GM19099 (cell line): ENCODE results near the gene FAM110A.

Experiments
- POLR2A ChIP-seq: IDR thresholded peaks from 3 replicates; pipeline ENCODE4 v1.6.1; 2011; ENCODE audit warnings: low read depth; ENCODE audit not compliant: insufficient read length; ENCODE audit errors: extremely low read depth

FAM110A gene

DNA sequence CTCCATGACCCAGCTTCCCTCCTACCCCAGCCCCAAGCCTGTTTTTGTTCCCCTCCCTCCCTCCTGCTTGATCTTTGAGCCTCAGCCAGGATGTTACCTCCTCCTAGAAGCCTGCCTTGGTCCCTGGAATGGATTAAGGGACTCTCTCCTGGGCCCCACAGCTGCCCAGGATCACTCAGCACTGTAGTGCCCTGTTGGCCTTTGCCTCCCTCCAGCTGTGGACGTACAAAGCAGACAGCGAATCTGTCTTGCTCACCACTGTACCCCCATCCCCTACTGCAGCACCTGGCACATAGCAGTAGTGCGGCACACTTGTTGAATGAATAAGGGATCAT, 11.8 kb upstream of the FAM110A start:
- TF ChIP-seq POLR2A: no peak

DNA sequence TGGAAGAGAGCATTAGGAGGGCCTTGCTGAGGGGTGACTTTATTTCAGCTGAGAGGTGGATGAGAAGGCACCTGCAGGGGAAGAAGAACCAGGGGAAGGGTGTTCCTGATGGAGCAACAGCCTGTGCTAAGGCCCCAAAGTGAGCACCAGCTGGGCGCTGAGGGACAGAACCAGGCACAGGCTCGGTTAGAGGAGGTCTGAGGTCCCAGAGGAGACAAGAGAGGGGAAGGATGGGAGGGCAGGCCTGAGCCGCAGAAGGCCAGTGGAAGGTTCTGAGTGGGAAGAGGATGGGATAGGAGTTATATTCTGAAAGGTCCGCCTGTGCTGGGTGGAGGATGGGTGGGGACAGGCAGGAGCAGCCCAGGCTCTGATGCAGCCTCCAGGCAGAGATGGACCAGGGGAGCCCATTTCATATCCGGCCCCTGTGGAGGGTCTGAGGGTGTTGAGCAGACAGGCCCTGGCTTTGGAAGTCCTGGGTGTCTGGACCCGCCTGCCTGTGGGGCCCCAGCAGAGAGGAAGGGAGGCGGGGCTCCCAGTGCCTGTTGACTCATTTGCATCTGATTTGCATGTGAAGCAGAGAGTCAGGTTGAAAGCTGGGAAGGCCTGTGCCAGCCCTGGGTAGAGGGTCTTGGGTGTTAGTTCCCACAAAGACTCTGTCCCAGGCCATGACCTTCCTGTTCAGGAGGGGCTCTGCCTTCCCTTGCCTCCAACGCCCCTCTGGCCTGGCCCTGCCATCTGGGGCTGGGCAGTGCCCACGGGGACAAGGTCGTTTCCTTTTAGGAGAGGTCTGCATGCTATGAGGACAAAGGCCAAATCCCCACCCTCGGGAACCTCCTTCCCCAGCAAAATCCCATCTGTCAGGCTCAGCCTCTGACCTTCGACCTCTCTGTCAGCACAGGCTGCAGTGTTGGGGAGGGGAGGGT, 10.6 kb upstream of the FAM110A start:
- TF ChIP-seq POLR2A: no peak

DNA sequence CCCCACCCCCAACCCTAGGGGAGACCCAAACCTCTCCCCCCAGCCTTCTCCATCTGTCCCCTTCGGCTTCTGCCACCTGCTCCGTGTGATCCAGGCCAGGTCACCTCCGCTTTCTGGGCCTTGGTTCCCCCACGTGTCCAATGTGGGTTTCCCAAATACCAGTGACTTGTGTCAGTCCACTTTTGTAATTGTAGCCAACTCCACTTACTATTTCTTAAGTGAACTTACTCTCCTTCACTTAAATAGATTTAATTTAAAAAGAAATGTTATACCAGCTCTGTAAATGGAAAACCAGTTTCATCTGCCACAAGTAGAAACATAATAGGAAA, 10.0 kb upstream of the FAM110A start:
- TF ChIP-seq POLR2A: no peak

DNA sequence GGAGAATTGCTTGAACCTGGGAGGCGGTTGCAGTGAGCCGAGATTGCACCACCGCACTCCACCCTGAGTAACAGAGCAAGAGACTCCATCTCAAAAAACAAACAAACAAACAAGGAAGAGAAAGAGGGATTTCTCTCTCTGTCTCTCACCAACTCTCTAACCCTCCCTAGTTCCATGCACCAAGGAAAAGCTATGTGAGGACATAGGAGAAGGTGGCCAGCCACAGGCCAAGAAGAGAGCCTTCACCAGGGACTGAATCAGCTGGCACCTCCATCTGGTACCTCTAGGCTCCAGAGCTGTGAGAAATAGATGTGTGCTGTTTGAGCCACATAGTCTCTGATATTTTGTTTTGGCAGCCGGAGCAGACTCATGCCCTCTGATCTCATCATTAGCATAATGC, 9.0 kb upstream of the FAM110A start:
- TF ChIP-seq POLR2A: no peak

DNA sequence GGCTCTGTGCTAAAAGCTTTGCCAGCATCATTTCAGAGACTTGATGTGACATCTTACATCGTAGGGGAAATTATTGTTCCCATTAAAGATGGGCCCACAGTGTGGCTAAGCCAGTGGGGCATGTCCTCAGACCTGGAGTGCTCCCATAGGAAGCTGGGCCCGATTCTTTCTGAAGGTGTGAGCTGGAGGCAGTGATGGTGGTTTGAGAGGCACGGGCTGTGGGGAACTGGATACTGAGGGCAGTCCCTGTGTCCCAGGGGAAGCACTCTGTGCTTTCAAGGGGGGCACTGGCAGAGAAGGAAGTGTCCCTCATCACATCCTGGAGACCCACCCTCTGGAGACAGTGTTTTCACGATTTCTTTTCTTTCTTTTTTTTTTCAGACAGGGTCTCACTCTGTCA, 8.6 kb upstream of the FAM110A start:
- TF ChIP-seq POLR2A: no peak

DNA sequence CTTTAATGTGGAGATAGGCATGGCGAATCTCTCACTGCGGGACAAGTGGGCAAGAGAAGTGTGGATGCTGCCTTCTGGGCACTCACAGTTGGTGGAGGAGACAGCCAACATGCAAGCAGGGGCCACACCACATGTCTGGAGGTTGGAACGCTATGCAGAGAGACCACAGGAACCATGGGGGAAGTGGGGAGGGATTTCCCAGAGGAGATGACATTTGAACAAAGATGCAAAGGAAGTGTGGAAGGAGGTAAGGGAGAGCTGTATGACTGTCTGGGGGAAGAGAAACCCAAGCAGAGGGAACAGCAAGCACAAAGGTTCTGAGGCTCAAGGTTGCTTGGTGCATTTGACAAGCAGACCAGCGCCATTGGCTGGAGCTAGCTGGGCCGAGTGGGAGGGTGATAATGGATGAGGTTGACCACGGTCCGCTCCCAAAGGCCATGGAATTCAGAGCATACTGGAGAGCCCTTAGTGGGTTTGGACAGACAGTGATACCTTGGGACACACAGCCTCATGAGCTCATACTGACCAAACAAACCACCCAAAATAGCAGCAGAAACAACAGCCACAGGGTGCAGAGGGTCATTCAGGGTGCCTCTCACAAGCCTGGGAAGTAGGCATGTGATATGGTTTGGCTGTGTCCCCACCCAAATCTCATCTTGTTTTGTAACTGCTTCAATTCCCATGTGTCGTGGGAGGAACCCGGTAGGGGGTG, 7.6 kb upstream of the FAM110A start:
- no peak for TF ChIP-seq POLR2A

DNA sequence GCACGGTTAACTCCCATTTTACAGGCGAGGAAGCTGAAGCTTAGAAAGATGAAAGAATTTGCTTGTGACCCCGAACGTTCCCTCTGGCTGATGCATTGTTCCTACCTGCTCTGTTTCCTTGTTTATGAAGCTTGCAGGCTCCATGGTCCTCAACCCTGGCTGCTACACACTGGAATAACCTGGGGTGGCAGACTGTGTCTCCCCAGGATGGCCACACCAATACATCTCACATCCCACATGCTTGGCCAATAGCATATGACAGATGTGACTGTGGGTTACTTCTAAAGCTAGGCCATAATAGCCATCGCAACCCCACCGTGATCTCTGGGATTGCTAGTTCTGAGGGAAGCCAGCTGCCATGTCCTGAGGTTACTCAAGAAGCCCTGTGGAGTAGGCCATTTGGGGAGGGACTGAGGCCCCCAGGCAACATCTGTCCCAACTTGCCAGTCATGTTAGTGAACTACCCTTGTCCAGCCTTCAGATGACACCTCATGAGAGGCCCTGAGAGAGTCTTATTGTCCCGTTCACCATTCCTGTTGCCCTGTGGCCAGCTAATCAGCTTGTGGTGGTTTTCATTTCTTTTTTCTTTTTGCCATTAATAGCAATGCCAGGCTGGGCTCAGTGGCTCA, 6.7 kb upstream of the FAM110A start:
- no peak for TF ChIP-seq POLR2A

DNA sequence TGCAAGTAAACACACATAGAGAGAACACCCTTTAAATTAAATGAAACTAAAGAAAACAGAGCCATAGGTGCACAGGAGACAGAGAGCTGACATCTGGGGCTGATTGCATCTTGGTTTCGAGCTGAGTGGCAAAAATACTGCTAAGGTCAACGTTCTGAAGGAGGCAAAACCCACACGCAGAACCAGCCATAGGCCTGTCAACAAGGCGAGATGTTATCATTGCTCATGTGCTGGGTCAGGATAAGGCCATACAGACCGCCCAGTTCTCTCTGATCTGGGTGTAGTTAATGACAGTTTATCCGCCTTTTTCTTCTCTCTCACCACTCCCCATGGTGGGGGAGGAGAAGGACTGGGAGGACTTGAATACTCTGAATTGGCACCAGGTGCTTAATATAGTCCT, 4.5 kb upstream of the FAM110A start:
- TF ChIP-seq POLR2A: no peak

DNA sequence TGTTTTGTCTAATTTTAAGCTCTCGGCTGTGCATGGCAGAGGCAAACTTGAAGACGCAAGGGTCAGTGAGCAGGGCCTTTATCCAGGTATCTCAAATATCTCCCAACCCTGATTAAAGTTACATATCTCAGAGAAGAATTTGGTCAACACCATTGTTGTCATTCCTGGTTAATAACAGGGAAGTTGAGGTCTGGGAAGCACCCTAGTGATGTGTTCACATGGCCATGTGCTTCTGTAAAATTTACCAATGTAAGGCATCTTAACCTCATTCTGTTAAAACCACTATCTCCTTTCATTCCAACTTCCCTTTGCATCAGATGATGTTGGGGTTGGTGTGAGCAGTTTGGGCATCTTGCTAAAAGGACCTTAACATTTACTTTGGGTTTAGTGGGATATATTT, 4.0 kb upstream of the FAM110A start:
- TF ChIP-seq POLR2A: no peak

DNA sequence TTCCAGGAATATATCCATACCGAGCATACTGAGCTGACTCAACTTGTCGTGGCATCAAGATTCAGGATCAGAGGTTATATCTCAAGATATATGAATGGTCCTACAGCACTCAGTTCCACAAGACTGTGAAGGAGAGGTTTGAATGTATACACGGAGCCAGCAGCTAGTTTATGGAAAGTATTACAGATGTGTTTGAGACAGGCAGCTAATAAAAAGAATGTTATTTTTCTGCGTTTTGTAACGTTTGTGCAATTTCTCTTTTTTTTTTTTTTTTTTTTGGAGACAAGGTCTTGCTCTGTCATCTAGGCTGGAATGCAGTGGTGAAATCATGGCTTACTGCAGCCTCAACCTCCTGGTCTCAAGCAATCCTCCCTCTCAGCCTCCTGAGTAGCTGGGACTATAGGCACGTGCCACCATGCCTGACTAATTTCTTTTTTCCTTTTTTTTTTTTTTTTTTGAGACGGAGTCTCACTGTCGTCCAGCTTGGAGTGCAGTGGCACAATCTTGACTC, 3.4 kb upstream of the FAM110A start:
- TF ChIP-seq POLR2A: no peak

DNA sequence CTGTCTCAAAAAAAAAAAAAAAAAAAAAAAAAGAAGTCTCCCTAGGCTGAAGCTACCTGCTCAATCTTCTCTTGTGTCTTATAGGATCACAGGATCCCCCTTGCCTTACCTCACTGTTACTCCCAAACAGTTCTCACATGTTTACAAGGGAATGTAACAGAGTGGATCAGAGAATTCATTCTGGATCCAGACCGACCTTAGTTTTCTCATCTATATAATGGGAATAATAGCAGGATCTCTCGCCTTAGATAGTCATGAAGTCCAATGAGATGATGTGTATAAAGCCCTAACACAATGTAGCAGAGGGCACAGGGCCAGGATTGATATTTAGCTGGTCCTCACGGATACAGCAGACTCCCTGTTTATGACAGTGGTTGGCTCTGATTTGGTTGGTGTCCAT, 2.3 kb upstream of the FAM110A start:
- no peak for TF ChIP-seq POLR2A

DNA sequence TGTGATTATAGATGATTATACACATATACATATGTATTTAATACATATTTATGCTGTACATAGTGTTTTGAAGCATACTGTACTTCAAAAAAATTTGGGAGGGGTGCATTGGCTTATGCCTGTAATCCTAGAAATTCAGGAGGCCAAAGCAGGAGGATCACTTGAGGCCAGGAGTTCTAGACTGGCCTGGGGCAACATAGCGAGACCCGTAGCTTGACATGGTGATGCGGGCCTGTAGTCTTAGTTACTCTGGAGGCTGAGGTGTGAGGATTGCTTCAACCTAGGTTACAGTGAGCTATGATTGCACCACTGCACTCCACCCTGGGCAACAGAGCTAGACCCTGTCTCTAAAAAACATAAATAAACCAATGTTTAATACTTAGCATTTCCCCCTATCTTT, 1.6 kb upstream of the FAM110A start:
- TF ChIP-seq POLR2A: no peak

DNA sequence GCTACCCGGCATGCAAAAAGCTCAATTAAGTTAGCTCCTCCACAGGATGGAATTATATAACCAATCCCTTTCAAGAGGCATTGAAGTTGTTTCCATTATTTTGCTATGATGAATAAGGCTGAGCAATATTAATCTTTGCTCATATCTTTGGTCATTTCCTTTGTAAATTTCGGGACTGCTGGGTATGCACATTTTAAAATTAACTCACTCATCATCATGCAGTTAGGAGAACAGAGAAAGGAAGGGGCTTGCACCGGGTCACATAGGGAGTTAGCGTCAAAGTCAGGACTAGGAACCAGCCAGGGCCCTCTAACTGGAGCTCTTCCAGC, 430 bp upstream of the FAM110A start:
- TF ChIP-seq POLR2A: no peak

DNA sequence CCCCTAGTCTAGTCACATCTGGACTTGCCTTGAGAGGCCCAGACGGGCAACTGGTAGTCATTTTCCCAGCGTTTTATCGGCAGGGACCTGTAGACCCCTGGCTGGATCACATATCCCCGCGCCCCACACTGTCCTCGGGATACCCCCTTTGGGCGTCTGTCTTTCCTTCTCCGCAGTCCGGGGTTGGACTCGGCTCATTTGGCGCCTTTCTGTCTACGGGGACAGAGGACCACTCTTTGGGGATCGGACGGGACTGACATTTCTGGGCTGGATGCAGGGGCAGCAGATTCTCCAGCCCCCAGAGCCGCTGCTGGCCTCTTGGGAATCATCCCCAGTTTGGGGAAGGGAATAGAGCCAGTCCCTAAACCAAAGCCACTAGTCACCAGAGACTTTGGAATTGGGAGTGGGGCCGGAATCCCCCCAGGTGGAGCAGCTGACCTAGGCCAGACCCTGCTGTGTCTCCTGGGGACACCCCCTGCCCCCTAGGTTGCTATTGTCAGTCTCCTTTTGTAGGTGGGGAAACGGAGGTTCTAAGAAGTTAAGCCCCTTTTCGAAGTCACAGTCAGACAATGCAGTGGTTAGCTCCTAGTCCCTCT, 734 bp downstream of the FAM110A start:
- TF ChIP-seq POLR2A: no peak

DNA sequence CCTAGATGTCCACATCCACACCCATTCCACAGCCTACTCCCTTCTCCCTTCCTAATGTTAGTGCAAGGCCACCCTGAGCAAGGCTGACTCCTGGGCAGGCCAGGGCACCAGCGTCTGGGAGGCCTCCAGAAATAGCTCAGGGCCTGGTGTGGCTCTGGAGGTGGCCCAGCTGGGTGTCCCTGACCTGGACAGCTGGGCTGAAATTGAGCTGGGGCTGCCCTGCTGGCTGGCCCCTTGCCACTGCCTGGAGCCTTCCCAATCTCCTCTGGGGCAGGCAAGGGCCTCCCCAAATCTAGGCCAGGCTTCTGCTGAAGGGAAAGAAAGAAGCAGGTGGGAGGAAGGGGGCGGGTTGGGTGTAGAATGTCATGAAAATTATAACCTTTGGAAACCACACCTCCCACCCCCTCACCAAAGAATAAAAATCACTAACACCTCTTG, 2.1 kb downstream of the FAM110A start:
- TF ChIP-seq POLR2A: no peak

DNA sequence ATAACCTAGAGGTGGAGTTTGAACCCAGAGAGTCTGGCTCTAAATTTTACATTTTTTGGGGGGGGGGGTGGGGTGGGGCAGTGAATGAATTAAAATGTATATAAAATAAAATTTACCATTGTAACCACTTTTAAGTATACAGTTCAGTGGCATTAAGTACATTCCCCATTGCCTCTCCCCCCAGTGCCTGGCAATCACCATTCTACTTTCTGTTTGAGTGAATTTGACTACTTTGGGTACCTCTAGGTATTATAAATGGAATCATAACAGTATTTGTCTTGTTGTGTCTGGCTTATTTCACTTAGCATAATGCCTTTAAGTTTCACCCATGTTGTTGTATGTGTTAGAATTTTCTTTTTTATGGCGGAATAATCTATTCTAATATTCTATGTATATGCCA, 2.7 kb downstream of the FAM110A start:
- TF ChIP-seq POLR2A: no peak

DNA sequence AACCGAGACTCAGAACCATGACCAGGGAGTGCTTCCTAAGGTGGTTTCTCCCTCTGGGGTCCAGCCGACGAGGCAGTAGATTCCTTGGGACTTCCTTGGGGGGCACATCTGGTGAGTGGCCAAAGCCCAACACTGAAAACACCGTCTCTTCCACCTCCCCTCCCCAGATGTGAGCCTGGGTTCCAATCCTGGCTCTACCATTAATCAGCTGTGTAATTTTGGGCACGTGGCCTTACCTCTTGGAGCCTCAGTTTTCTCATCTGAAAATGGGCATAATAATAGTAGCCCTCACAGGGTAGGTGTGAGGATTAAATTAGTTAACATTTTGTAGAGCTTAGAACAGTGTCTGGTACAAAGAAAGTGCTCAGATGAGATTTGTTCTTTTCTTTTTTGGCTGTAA, 5.5 kb downstream of the FAM110A start:
- TF ChIP-seq POLR2A: no peak
